ENCODE results near the gene PPP1R12C. TPM values are rescaled to one million over a fixed set of nuclear protein-coding genes. Genes with fewer than 3 reads are reported as not detected.

PPP1R12C gene
- total RNA-seq, 1 donor = 46.3 TPM

- H3K4me3 ChIP-seq (ENCODE audit: low read depth, low read length) = no peak overlapping the region
- no peak for TF ChIP-seq CTCF (IDR thresholded peaks at IDR 0.05; ENCODE audit: insufficient read depth, low read length)
- no peak for DNase-seq (ENCODE audit: low read depth)
Measured at GRCh38 chr19:55050749-55051532, 66.5 kb downstream of the PPP1R12C start.

- DNase-seq (ENCODE audit: low read depth) = no peak
- no peak overlapping the region for H3K4me3 ChIP-seq (ENCODE audit: low read depth, low read length)
- no peak for TF ChIP-seq CTCF (IDR thresholded peaks at IDR 0.05; ENCODE audit: insufficient read depth, low read length)
Measured at GRCh38 chr19:55048446-55048845, 69.0 kb downstream of the PPP1R12C start.

GRCh38 chr19:55047951-55048350 lies 69.5 kb downstream of the PPP1R12C start:
- H3K4me3 ChIP-seq (ENCODE audit: low read depth, low read length) = no peak overlapping the region
- DNase-seq (ENCODE audit: low read depth) = no peak
- no peak for TF ChIP-seq CTCF (IDR thresholded peaks at IDR 0.05; ENCODE audit: insufficient read depth, low read length)

DNA sequence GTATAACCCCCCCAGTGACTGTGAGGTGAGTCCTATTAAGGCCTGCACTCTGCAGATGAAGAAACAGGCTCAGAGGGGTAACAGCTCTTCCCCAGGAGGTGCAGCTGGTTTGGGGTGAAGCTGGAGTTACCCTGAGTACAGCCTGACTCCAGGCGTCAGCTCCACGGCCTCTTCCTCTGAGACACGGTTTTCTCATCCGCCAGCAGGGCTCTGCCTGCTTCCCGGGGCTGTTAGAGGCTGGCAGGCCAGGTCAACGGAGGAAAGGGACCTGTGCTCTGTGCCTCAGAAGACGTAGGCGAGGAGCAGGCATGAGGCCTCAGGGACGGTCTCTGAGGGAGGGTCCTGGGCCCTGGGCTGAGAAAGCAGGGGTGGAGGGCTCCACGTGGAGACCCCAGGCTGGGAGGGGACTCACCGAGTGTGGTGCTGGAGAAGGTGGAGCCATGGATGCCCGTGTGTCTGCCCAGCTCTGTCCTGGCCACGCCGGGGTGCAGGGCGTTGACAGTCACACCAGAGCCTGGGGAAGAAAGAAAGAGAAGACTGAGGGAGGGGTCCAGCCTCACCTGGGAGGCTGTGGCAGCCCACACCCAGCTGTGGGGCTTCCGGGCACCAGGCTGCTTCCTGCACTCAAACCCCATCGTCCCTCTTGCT lies 70.3 kb downstream of the PPP1R12C start:
- TF ChIP-seq CTCF (IDR thresholded peaks at IDR 0.05; ENCODE audit: insufficient read depth, low read length) = no peak
- H3K4me3 ChIP-seq (ENCODE audit: low read depth, low read length) = no peak overlapping the region
- no peak for DNase-seq (ENCODE audit: low read depth)

DNA sequence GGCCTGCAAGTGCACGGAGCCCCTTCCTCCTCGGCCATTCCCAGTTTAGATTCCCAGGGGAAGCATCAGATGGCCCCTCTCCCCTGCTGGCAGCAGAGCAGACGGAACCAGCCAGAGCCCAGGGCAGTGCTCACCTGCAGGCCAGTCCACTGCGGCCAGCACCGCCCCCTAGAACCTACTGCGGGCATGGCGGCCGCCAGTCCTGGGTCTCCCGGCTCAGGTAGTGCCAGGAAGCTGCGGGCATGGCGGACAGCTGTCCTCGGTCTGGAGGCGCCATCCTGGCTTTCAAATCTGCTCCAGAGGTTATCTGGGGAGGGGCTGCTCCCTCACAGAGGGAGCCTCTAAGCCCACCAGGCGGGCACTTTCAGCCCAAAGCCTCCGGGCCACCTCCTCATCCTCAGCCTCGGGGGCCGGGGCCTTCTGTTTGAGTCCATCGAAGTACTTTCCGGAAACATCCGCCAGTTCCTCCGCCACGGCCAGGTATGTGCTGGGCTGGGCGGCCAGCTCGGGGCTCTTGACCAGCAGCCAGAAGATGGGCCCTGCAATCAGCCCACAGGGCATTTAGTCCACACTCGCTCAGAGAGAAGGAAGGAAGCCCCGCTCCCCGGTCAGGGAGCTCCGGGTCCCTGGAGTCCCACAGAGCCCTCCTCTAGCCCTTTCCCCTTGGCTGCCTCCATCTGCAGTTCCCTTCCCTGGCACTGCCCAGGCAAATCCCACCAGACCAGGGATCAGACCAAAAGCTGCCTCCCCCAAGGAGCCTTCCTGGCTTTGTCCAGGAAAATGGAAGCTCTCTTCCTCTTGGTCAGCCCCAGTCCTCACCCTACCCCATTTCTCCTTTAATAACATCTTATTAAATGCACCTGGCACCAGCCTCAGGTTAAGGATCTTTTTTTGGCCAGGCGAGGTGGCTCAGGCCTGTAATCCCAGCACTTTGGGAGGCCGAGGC lies 72.4 kb downstream of the PPP1R12C start:
- no peak overlapping the region for H3K4me3 ChIP-seq (ENCODE audit: low read depth, low read length)
- DNase-seq (ENCODE audit: low read depth) = no peak
- no peak for TF ChIP-seq CTCF (IDR thresholded peaks at IDR 0.05; ENCODE audit: insufficient read depth, low read length)

- DNase-seq (ENCODE audit: low read depth) = no peak
- no peak for TF ChIP-seq CTCF (IDR thresholded peaks at IDR 0.05; ENCODE audit: insufficient read depth, low read length)
- no peak overlapping the region for H3K4me3 ChIP-seq (ENCODE audit: low read depth, low read length)
Measured at GRCh38 chr19:55044286-55044685, 73.2 kb downstream of the PPP1R12C start.

Data from fibroblast of the aortic adventitia (primary cell).